H1 (cell line): ENCODE measurements around the gene CIRBP. TPM values are rescaled to one million over a fixed set of nuclear protein-coding genes. Genes with fewer than 3 reads are reported as not detected.

Experiments
- CTCF ChIA-PET: fragments of 300-600 bp; sonication (Branson Sonifier 250); formaldehyde crosslinking; loops from one replicate; lab custom pipeline; 2021; ENCODE audit not compliant: partially characterized antibody; lab: Charles Lee
- POLR2A ChIA-PET: fragments of 300-600 bp; sonication (Branson Sonifier 250); formaldehyde crosslinking; loops from one replicate; lab custom pipeline; 2021; ENCODE audit warnings: inconsistent platforms; ENCODE audit not compliant: partially characterized antibody; lab: Charles Lee
- DNase-seq, 2 experiments: peaks; one replicate each; pipeline versions ENCODE4 v3.0.0 to v3.0.0-alpha.2; 2010 to 2022; ENCODE audit warnings: low spot score in 2 of 2, low read depth in 1 of 2, mixed read lengths in 1 of 2
- FAIRE-seq: peaks from 2 replicates; lab custom pipeline; 2011; peaks lifted over from hg19 to GRCh38; lab: Jason Lieb, UNC
- H2AFZ ChIP-seq: 2 replicates; pipeline ENCODE4 v1.8.1; 2012; ENCODE audit warnings: low read length, inconsistent platforms
- H2AK5ac ChIP-seq: 2 replicates; pipeline ENCODE4 v1.6.1; 2013; ENCODE audit warnings: low read depth, low read length
- H2BK120ac ChIP-seq: replicated peaks from 2 replicates; pipeline ENCODE3; 2013; ENCODE audit warnings: low read depth, low read length, inconsistent platforms
- H2BK12ac ChIP-seq: 2 replicates; pipeline ENCODE4 v1.6.1; 2013; ENCODE audit warnings: low read depth, low read length
- H2BK15ac ChIP-seq: 2 replicates; pipeline ENCODE4 v1.6.1; 2013; ENCODE audit warnings: low read length
- H2BK20ac ChIP-seq: 2 replicates; pipeline ENCODE4 v1.6.1; 2013; ENCODE audit warnings: low read length
- H2BK5ac ChIP-seq: 2 replicates; pipeline ENCODE4 v1.6.1; 2013; ENCODE audit warnings: low read depth, low read length
- H3K14ac ChIP-seq: 2 replicates; pipeline ENCODE4 v1.6.1; 2013; ENCODE audit warnings: inconsistent platforms; ENCODE audit not compliant: insufficient read length
- H3K18ac ChIP-seq: 2 replicates; pipeline ENCODE4 v1.6.1; 2013; ENCODE audit warnings: low read length; ENCODE audit errors: extremely low read depth
- H3K23ac ChIP-seq: 2 replicates; pipeline ENCODE4 v1.6.1; 2013; ENCODE audit warnings: inconsistent platforms; ENCODE audit not compliant: insufficient read length
- H3K23me2 ChIP-seq: 2 replicates; pipeline ENCODE4 v1.6.1; 2013; ENCODE audit warnings: low read depth, low read length
- H3K27ac ChIP-seq: 2 replicates; pipeline ENCODE4 v1.6.1; 2011; ENCODE audit warnings: low read depth, low read length, inconsistent platforms
- H3K27me3 ChIP-seq, 4 experiments: replicated peaks in 1 of 4; 1 replicate in 1 of 4; 2 replicates in 3 of 4; pipeline versions ENCODE4 v1.6.1 to v1.8.1; 2011 to 2013; ENCODE audit warnings: low read length in 3 of 4, mild to moderate bottlenecking in 3 of 4, inconsistent platforms in 2 of 4, mixed read lengths in 2 of 4, moderate library complexity in 1 of 4; ENCODE audit not compliant: control insufficient read depth in 3 of 4, insufficient read depth in 3 of 4; ENCODE audit errors: extremely low read depth in 1 of 4
- H3K36me3 ChIP-seq, 4 experiments: 2 replicates each; pipeline versions ENCODE4 v1.6.1 to v1.8.1; 2011 to 2013; ENCODE audit warnings: mild to moderate bottlenecking in 4 of 4, low read length in 3 of 4, moderate library complexity in 2 of 4, control low read depth in 1 of 4, inconsistent platforms in 1 of 4; ENCODE audit not compliant: insufficient read depth in 4 of 4, control insufficient read depth in 2 of 4
- H3K4ac ChIP-seq: replicated peaks from 2 replicates; pipeline ENCODE3; 2013; ENCODE audit warnings: low read length, low read depth, mixed read lengths, inconsistent platforms; ENCODE audit not compliant: insufficient read length
- H3K4me1 ChIP-seq, 4 experiments: replicated peaks in 1 of 4; 1 replicate in 1 of 4; 2 replicates in 3 of 4; pipeline versions ENCODE4 v1.6.1 to v1.8.1; 2011 to 2013; ENCODE audit warnings: low read length in 3 of 4, inconsistent platforms in 2 of 4, mixed read lengths in 1 of 4; ENCODE audit not compliant: insufficient read depth in 4 of 4, control insufficient read depth in 3 of 4
- H3K4me2 ChIP-seq, 2 experiments: 2 replicates each; pipeline versions ENCODE4 v1.6.1 to v1.8.1; 2011 to 2013; ENCODE audit warnings: low read depth in 2 of 2, low read length in 2 of 2, control low read depth in 1 of 2, inconsistent platforms in 1 of 2, mild to moderate bottlenecking in 1 of 2; ENCODE audit not compliant: insufficient read depth in 1 of 2
- H3K4me3 ChIP-seq, 4 experiments: fragments of 200-600, 300-600 bp in 1 of 4; sonication (generic), shearing (Covaris generic), sonication (Bioruptor Twin) in 1 of 4; 2 replicates each; pipeline versions ENCODE4 v1.5.1 to v1.8.1; 2011 to 2016; ENCODE audit warnings: low read length in 4 of 4, low read depth in 3 of 4, control low read depth in 2 of 4, inconsistent platforms in 2 of 4, mild to moderate bottlenecking in 2 of 4, mixed read lengths in 1 of 4, moderate library complexity in 1 of 4; ENCODE audit not compliant: insufficient read depth in 2 of 4; ENCODE audit errors: extremely low read depth in 1 of 4
- H3K56ac ChIP-seq: replicated peaks from 2 replicates; pipeline ENCODE3; 2013; ENCODE audit warnings: low read depth, mild to moderate bottlenecking, mixed read lengths, low read length, inconsistent platforms; ENCODE audit not compliant: insufficient read length
- H3K79me1 ChIP-seq: 2 replicates; pipeline ENCODE4 v1.6.1; 2013; ENCODE audit warnings: low read depth, low read length, control low read depth
- H3K79me2 ChIP-seq, 2 experiments: 2 replicates each; pipeline versions ENCODE4 v1.6.1 to v1.8.1; 2012 to 2013; ENCODE audit warnings: low read length in 2 of 2, mild to moderate bottlenecking in 2 of 2, inconsistent platforms in 1 of 2; ENCODE audit not compliant: insufficient read depth in 2 of 2, control insufficient read depth in 1 of 2
- H3K9ac ChIP-seq, 4 experiments: replicated peaks in 1 of 4; 1 replicate in 1 of 4; 2 replicates in 3 of 4; pipeline versions ENCODE4 v1.6.1 to v1.8.1; 2011 to 2013; ENCODE audit warnings: low read depth in 3 of 4, low read length in 3 of 4, control low read depth in 2 of 4, mild to moderate bottlenecking in 2 of 4, moderate library complexity in 2 of 4, inconsistent platforms in 1 of 4; ENCODE audit errors: extremely low read depth in 1 of 4
- H3K9me3 ChIP-seq, 2 experiments: 2 replicates each; pipeline versions ENCODE4 v1.6.1 to v1.8.1; 2012 to 2013; ENCODE audit warnings: mild to moderate bottlenecking in 2 of 2, moderate library complexity in 2 of 2, control low read depth in 1 of 2, inconsistent platforms in 1 of 2, low read depth in 1 of 2, low read length in 1 of 2, mixed read lengths in 1 of 2; ENCODE audit not compliant: insufficient read depth in 2 of 2
- H4K20me1 ChIP-seq, 2 experiments: replicated peaks in 1 of 2; 2 replicates each; pipeline versions ENCODE3 to v1.8.1; 2011 to 2013; ENCODE audit warnings: inconsistent platforms in 2 of 2, low read length in 2 of 2, mild to moderate bottlenecking in 1 of 2; ENCODE audit not compliant: insufficient read depth in 2 of 2, control insufficient read depth in 1 of 2
- H4K5ac ChIP-seq: 2 replicates; pipeline ENCODE4 v1.6.1; 2013; ENCODE audit warnings: low read length, low read depth, mixed read lengths, inconsistent platforms; ENCODE audit not compliant: insufficient read length
- H4K8ac ChIP-seq: 2 replicates; pipeline ENCODE4 v1.8.0; 2013; ENCODE audit warnings: mild to moderate bottlenecking, moderate library complexity, low read length, inconsistent platforms; ENCODE audit not compliant: insufficient read depth; ENCODE audit errors: extremely low read depth
- H4K91ac ChIP-seq: replicated peaks from 2 replicates; pipeline ENCODE3; 2013; ENCODE audit warnings: low read length, mixed read lengths, inconsistent platforms; ENCODE audit not compliant: insufficient read length
- ASH2L ChIP-seq: fragments of 200-600, 300-600 bp; sonication (generic); IDR thresholded peaks from one replicate; pipeline ENCODE4 v1.7.1; 2017; ENCODE audit warnings: low read length
- BACH1 ChIP-seq: IDR thresholded peaks from 2 replicates; pipeline ENCODE4 v1.6.1; 2012; ENCODE audit warnings: low read length, improper control_type of control experiment
- BCL11A ChIP-seq, 2 experiments: IDR thresholded peaks; one replicate each; pipeline ENCODE4 v1.6.1; 2011; ENCODE audit warnings: low read depth in 2 of 2, low read length in 2 of 2, mild to moderate bottlenecking in 2 of 2
- CREB1 ChIP-seq: IDR thresholded peaks from 2 replicates; pipeline ENCODE4 v1.6.1; 2012; ENCODE audit warnings: inconsistent platforms
- EGR1 ChIP-seq: IDR thresholded peaks from 2 replicates; pipeline ENCODE4 v1.6.1; 2011; ENCODE audit warnings: low read depth, low read length, borderline replicate concordance
- JUND ChIP-seq: IDR thresholded peaks from 2 replicates; pipeline ENCODE4 v1.6.1; 2011; ENCODE audit warnings: mild to moderate bottlenecking, improper control_type of control experiment, low read length
- NRF1 ChIP-seq: IDR thresholded peaks from 2 replicates; pipeline ENCODE4 v1.6.1; 2011; ENCODE audit warnings: mild to moderate bottlenecking, low read depth, low read length, improper control_type of control experiment
- SIN3A ChIP-seq, 2 experiments: IDR thresholded peaks in 1 of 2; conservative IDR thresholded peaks in 1 of 2; 2 replicates each; pipeline ENCODE4 v1.6.1; 2011 to 2012; ENCODE audit warnings: low read length in 2 of 2, improper control_type of control experiment in 1 of 2, low read depth in 1 of 2, mild to moderate bottlenecking in 1 of 2
- TAF7 ChIP-seq: optimal IDR thresholded peaks from 2 replicates; pipeline ENCODE3; 2011; ENCODE audit warnings: low read depth, mild to moderate bottlenecking, inconsistent platforms, low read length, moderate library complexity, borderline replicate concordance
- TBP ChIP-seq: IDR thresholded peaks from 2 replicates; pipeline ENCODE4 v1.6.1; 2011; ENCODE audit warnings: low read depth, low read length, improper control_type of control experiment
- WGBS, 2 experiments: shearing (Covaris generic) in 1 of 2; methylation state at CpG; one replicate each; pipeline versions ENCODE4 v1.1.6 to v1.1.7; 2013 to 2015; ENCODE audit warnings: low lambda C conversion rate in 2 of 2, mixed read lengths in 2 of 2, inconsistent platforms in 1 of 2, low coverage in 1 of 2, missing lambda C conversion rate in 1 of 2; ENCODE audit not compliant: insufficient replicate concordance in 2 of 2, insufficient coverage in 1 of 2, insufficient read length in 1 of 2; ENCODE audit errors: extremely low coverage in 1 of 2, missing lambda C conversion rate in 1 of 2; 5-methylcytosine and 5-hydroxymethylcytosine counted together
- polyA plus RNA-seq, 7 experiments: library from polyadenylated mRNA; depleted of rRNA in 3 of 7; stranded (reverse) in 5 of 7; unstranded in 2 of 7; fragments of >200 nt in 5 of 7; fragments of 200-250 nt in 2 of 7; gene quantifications; 1 replicate in 5 of 7; 2 replicates in 1 of 7; 4 replicates in 1 of 7; pipeline versions ENCODE4 v1.2.1 to v1.2.3, GENCODE V29; 2011 to 2013; ENCODE audit warnings: missing spikeins in 2 of 7, mixed read lengths in 2 of 7
- total RNA-seq: library from RNA; stranded (reverse); fragmentation: NEBNext Ultra II Directional; extraction: Animal tissue kit (Norgen Biotek cat#: 25700); gene quantifications from 2 replicates; pipeline ENCODE4 v1.2.1, GENCODE V29; 2021
- TF ChIP-seq, protein P1 (sequence below): IDR thresholded peaks from 2 replicates; pipeline ENCODE4 v1.6.1; 2012; ENCODE audit warnings: inconsistent platforms

Gene CIRBP
- total and polyA plus RNA-seq, 2 of the 8 experiments (the other 6 are each of a cell fraction or from before 2014, with no cell fraction given) = 175 to 199 TPM

DNA sequence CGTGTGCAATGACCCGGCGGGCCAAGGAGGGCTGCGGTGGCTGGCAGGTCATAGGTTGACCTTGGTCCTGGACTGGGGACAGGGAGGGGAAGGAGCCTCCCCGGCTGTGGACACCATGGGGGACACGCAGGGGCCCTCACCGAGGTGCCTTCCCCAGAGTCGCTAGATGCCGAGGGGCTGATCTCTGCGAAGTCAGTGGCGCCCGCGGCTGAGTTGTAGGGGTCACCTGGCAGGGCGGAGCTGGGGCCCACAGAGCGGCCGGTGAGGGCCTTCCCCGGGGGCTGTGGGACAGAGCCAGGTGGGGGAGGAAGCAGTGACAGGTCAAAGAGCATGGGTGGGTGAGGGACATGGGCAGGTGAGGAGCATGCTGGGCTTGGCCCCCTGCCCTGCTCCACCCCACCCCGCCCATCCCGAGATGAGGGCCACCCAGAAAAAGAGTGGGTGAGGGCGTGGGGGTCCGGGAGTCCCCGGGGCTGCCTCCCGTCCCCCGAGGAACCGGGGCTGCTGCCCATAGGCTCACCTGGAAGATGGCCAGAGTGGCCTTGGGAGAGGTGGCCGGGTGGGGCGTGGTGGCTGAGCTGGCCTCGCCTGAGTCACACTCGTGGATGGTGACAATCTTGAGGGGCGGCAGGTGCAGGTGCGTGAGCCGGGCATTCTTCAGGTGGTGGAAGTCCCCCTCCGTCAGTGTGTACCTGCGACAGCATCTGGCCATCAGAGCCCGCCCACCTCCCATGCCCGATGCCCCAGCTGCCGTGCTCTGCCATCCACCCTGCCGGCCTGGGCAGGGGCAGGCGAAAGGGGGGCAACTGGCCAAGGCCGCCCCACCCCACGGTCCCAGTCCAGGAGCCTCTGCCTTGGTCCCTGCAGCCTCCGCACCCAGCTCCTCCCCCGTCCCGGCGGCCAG is 34.8 kb upstream of the CIRBP start:
- H3K14ac ChIP-seq = no peak overlapping the region
- no peak overlapping the region for H2AFZ ChIP-seq
- FAIRE-seq = no peak
- no peak overlapping the region for H3K4me3 ChIP-seq
- peaks cover 0 to 11% (median 6%) of the 10 kb centered on the region in 4 experiments; a peak in 5 of 7 replicates for H3K4me1 ChIP-seq
- no peak overlapping the region for H2BK12ac ChIP-seq
- H2BK15ac ChIP-seq = no peak overlapping the region
- no peak overlapping the region for H4K5ac ChIP-seq
- 95% methylated on average over 39 of the region's 45 CpGs; no CpG with 5 or more reads in 1 of the 2 experiments for WGBS, 2 experiments
- no peak overlapping the region for H3K4me2 ChIP-seq
- no peak overlapping the region for H3K23ac ChIP-seq
- H2AK5ac ChIP-seq = no peak overlapping the region
- no peaks in the 10 kb centered on the region for H3K27me3 ChIP-seq
- no peaks in the 10 kb centered on the region; a peak in 1 of 4 replicates for H3K79me2 ChIP-seq
- peaks cover 7% of the 10 kb centered on the region; the same call in 1 of the 2 replicates for H3K23me2 ChIP-seq
- no peaks in the 10 kb centered on the region for H3K9me3 ChIP-seq
- POLR2A ChIA-PET = interaction anchor here (0.8 to 2.8 kb wide), 4 partner anchors 9 to 127 kb away, joined by 3 to 7 read pairs (median 6); partner anchors contain the start of gene CIRBP
- H3K56ac ChIP-seq = no peak overlapping the region
- H3K36me3 ChIP-seq = peaks cover 4 to 46% (median 7%) of the 10 kb centered on the region in 4 experiments; a peak in 5 of 8 replicates
- H2BK20ac ChIP-seq = no peak overlapping the region
- H3K18ac ChIP-seq = no peak overlapping the region
- H3K79me1 ChIP-seq = 0 out of 2 replicates have a peak, but pooled peaks cover 3% of the 10 kb centered on the region
- TF ChIP-seq EGR1 (no peak), TBP (no peak), ASH2L (no peak), NRF1 (no peak), BACH1 (no peak), SIN3A (conservative IDR thresholded peaks at IDR 0.05 in 1 of 2, IDR thresholded peaks at IDR 0.05 in 1 of 2; ENCODE audit: low read depth in 1 of 2, low read length in 2 of 2) (no peak), CREB1 (no peak), JUND (no peak), TAF7 (no peak), BCL11A (IDR thresholded peaks at IDR 0.05; ENCODE audit: low read depth in 2 of 2, low read length in 2 of 2) (no peak)
- TF ChIP-seq, protein P1, sequence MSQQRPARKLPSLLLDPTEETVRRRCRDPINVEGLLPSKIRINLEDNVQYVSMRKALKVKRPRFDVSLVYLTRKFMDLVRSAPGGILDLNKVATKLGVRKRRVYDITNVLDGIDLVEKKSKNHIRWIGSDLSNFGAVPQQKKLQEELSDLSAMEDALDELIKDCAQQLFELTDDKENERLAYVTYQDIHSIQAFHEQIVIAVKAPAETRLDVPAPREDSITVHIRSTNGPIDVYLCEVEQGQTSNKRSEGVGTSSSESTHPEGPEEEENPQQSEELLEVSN = no peak
- TF ChIP-seq, all 59 proteins: peak for 0
- Histone ChIP-seq H3K27ac (no peak overlapping the region), H3K4ac (no peak overlapping the region), H4K91ac (no peak overlapping the region), H4K20me1 (peaks cover 2 to 22% of the 10 kb centered on the region in 2 experiments), H2BK5ac (no peak overlapping the region), H4K8ac (peak overlapping the region; percentile 5; the same call in 1 of the 2 replicates), H2BK120ac (no peak overlapping the region), H3K9ac (no peak overlapping the region; a peak in 1 of 7 replicates)
- CTCF ChIA-PET = interaction anchor here (1.1 to 2.3 kb wide), 2 partner anchors 14 to 17 kb away, joined by 7 read pairs; no protein-coding TSS in a partner anchor
- DNase-seq = no peak
